ENCODE results near the gene NAV3.
A peak's percentile ranks its signal among the peaks of the same experiment; 100 is the strongest.

Gene NAV3

DNA sequence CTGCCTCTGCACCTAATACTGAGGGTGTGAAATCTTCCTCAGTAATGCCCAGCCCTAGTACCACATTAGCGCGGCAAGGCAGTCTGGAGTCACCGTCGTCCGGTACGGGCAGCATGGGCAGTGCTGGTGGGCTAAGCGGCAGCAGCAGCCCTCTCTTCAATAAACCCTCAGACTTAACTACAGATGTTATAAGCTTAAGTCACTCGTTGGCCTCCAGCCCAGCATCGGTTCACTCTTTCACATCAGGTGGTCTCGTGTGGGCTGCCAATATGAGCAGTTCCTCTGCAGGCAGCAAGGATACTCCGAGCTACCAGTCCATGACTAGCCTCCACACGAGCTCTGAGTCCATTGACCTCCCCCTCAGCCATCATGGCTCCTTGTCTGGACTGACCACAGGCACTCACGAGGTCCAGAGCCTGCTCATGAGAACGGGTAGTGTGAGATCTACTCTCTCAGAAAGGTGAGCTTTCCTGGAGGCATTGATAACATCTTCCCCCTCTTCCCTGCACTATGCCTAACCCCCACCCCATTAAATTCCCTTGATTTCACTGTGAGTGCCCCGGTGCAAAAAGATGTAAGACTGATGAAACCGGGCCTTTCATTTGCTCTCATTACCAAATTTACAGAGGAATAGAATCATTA is 291.4 kb downstream of the NAV3 start:
- DNase-seq: peak; percentile 29

DNA sequence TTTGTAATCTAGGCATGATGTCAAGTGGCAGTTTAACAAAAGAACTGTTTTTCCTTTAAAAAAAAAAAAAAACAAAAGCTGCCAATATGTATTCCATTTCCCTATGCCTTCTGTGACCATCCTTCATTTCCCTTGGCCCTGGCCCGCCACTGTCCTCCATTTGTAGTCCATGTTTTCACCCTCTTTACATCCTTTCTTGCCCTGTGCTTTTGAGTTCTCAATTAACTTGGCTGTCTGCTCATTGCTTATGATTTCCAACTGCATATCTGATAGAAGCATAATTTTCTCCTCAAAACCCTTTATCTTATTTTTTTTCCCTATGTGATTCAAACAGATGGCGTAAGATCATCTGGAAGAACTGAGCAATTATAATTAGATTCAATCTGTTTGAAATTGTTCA is 297.5 kb downstream of the NAV3 start:
- DNase-seq: no peak

DNA sequence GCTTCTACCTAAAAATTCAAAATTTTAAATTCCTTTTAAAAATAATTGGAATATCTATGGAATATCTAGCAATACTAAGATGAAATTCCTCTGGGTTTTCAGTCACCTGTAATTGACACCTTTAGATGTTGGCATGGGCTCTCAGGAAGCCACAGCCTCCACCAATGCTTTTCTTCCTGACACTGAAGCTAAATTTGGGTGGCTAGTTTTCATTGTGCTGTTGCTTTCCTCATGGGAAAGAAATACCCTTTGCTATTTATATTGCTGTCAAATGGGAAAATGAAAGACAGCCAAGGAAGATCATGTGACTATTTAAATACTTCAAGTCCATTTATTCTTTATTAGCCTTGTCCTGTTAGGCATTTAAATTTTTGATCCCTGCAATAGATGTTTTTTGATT is 313.0 kb downstream of the NAV3 start:
- no peak for DNase-seq

DNA sequence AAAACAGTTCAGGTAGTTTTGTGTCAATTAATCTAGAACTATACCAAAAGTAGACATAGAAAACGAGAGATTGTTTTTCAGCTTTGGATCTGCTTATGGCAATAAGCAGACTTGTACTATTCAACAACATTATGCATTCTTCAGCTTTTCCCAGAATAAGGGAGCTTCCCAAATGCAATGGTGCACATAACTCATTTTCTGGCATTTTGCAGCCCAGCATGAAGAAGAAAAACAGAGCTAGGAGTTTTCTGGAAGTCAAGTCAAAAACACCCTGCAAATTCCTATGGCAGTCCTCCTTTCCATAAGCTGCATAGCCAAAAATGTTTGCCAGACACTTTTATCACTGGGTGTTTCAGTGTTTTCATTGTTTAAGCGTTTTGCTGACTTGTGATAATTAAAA is 314.7 kb downstream of the NAV3 start:
- no peak for DNase-seq

DNA sequence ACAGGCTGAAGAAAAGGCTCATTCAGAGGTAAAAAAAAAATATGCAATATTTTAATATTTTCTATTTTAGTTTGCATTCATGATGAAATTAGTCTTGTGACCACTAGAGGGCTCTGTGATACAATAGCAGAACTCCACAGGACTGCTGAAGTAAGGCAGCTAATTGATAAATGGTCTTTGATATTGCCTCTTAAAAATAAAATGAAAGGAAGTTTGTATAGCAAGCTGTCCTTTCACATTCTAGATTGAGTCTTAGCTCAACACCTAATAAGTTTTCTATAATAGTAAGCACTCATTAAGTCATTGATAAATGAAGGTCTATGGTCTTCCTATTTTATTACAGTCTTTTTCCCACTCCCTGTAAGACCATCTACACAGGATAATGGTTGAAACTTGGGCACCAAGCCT is 315.7 kb downstream of the NAV3 start:
- DNase-seq: peak; percentile 42

DNA sequence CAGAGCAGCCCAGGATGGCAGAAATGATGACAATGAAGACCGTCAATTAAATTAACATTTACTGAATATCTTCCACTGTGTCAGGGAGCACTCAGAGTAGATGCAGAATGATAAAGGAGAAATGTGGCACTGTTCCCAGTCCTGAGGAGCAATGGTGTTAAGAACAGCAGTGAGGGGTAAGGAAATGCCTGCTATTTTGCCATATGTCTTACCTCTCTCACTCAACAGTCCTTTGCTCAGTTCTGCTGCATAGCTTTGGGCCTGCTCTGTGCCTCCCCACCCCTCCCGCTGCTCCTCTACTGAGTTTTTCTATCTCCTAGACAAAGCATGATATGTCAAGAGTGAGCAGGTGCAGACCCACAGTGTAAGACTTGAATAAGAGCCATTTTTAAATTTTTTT is 318.8 kb downstream of the NAV3 start:
- DNase-seq: peak; percentile 8

DNA sequence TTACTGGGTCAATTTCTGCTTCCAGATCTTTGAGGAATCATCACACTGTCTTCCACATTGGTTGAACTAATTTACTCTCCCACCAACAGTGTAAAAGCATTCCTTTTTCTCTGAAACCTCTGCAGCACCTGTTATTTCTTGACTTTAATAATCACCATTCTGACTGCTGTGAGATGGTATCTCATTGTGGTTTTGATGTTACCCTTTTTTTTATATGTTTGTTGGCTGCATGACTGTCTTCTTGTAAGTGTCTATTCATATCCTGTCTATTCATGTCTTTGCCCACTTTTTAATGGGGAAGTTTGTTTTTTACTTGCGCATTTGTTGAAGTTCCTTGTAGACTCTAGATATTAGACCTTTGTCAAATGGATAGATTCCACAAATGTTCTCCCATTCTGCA is 324.9 kb downstream of the NAV3 start:
- no peak for DNase-seq

DNA sequence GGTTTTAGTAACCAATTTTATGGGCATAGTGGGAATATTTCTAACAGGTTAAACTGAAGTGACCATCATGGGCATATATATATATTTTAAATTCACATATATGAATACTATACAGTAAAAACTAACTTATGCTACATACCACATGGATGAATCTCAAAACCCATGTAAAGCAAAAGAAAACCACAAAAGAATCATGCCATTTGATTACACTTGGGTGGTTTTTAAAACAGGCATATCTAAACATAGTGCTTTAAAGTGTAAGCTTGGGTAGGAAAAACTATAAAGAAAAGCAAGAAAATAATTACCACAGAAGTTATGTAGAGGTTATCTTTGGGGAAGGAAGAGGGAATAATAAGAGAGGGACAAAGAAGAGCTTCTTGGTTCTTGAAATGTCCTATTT is 326.1 kb downstream of the NAV3 start:
- peak; percentile 41 for DNase-seq

DNA sequence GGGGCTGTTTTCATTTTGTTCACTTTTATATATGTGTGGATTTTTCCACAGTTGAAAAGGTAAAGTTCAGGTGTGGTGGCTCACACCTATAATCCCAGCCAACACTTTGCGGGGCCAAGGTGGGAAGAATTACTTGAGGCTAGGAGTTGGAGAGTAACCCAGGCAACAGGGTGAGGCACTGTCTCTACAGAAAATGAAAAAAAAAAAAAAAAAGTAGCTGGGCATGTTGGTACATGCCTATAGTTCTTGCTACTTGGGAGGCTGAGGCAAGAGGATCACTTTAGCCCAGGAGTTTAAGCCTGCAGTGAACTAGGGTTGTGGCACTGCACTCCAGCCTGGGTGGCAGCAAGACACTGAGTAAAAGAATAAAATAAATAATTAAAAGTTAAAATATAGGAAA is 326.5 kb downstream of the NAV3 start:
- DNase-seq: peak; percentile 0

DNA sequence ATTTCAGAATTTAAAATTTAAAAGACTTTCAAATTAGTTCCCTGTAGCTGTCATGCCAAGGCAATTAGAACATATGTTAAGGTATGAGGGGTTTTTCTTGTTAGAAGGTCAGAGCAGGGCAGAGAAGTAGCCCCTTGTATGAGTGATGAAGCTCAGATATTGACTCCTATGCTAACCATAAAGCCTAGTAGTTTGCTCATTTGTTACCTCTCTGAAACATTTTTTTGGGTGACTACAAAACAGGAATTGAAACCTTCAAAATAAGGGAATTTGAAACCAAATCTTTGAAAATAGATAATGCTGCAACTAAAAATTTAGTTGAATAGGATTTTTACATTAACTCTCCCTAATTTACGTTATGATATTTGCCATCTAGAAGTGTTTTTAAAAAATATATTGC is 333.5 kb downstream of the NAV3 start:
- no peak for DNase-seq

DNA sequence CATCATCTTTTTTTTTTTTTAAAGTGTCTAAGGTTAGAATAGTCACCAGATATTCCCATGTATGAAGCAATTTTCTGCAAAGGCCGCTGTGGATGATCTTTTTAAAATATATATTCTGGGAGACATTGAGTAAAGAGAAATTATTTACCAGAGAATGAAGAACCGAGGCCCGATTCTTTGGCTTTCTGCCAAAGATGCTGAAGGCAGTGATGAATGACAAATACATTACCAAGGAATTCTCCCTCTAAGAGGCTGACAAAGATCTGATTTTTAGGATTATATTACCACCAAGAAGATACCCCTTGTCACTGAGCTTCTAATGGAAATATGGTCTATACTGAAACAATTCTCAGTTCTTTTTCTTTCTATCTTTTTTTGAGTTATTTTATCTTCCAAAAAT is 336.8 kb downstream of the NAV3 start:
- peak; percentile 12 for DNase-seq

DNA sequence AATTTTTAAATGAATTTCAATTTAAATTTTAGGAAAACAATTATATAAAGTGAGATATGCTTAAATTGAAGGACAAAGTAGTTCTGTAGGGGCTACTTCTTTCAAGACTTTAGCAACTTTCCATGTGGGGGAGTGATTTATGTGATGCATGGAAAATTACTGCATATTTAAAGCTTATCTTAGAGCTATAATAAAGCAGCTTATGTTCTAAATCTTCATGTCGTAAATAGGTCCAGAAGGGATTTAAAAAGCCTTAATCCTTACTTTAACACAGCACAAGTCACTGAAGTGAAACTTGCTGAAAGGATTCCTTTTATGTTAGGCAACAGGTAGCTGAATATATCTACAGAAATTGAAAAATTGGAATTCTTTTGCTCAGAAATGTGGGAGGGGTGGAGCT is 340.4 kb downstream of the NAV3 start:
- DNase-seq: no peak

DNA sequence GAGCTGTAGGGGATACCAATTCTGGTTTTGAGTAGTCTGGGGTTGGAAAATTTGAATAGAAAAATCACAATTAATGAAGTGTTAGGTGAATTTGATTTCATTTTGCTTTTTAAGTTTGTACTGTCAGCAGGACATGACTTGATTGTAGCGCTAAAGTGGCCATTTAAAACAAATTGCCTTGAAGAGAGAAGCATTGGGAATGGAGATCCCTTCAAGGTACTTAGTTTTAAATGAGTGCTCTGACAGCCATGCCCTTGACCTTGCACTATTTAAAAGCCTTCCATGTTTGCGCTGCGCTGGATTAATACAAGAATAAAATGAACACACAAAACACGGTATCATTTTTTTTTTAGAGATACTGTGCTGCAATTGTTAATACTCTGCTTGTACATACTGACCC is 345.9 kb downstream of the NAV3 start:
- no peak for DNase-seq

DNA sequence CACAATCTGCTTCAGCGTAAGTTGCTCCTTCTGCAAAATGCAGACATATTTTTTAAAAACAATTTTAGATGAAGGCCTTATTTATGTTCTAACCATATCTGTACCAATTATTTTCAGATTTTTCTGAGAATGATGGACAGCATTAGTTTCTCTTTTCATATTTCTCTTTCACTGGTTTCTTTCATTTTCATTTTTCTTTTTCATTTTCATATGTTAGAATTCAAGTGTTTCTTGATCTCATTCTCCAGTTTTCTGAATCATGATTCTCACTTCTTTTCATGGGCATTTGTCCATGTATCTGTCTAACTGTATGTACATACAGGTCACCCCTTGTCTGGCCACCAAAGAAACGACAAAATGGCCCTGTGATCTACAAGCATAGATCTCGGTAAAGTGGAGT is 346.6 kb downstream of the NAV3 start:
- no peak for DNase-seq

DNA sequence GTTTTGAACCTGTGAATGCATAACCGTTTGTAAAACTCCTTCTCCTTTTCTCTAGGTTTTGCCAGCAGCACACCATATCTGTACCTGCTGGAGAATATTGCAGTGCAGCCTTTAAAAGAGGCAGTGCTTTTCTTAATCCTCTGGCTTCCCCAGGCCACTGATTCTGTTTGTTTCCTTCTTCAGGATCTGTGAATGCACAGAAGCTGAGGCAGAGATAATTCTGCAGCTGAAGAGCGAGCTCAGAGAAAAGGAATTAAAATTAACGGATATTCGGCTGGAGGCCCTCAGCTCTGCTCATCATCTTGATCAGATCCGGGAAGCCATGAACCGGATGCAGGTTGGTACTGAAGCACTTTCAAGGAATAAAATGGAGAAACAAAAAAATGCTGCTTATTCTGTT is 348.7 kb downstream of the NAV3 start:
- no peak for DNase-seq

DNA sequence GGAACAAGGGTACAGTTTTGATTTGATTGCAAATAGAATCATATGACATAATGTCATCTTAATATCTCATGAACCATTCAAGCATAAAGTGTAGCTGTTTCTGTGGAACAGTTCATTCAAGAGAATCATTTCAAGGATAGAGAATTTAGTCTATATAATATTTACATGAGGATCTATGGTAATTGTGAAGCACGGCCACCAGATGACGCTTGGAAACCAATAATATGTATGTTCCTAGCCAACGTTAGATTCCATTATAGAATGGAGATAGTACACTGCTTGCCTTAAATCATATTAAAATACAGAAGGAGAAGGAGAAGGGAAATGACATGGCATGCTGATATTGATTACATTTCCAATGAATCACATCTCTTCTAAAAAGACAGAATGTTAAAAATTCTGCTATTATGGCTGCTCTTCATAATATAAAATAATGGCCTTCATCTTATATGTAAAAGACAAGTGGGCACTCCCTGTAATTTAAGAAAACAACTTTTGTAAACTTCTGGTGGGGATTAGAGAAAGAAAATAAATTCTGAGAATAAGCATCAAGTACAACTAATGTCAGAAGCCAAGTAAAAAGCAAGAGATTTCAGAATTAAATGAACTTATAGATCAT is 351.0 kb downstream of the NAV3 start:
- peak; percentile 38 for DNase-seq

DNA sequence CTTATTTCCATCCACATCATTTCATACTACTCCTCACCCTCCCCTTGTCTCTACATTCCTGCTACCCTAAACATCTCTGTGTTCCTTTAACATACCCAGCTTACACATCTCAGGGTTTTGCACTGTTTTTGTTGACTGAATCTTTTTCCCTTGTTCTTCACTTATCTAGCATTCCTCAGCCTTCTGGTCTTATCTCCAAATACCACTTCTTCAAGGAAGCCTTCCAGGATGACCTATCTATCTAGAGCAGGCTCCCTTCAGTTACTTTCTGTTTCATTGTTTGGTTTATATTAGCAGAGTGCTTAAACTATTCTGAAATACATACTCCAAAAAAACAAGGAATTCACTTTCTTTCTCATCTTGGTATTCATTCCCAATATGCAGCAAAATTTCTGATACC is 353.1 kb downstream of the NAV3 start:
- no peak for DNase-seq

DNA sequence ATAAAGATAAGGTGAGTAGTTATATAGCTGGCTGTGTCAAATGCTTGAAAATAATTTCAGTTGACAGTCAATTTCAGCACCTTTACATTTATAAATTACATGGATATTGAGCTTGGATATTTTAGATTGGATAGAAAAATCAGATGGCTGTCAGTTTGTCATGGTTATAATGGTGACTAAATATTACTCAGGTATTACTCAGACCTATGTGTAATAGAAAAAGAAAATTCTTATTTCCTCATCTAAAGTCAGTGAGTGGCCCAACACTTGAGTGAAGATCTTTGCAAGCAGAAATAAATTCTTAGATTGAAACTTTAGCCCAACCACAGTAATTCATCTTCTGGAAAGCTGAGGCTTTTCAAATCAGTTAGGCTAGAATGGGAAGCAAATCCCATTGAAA is 354.4 kb downstream of the NAV3 start:
- DNase-seq: peak; percentile 62

DNA sequence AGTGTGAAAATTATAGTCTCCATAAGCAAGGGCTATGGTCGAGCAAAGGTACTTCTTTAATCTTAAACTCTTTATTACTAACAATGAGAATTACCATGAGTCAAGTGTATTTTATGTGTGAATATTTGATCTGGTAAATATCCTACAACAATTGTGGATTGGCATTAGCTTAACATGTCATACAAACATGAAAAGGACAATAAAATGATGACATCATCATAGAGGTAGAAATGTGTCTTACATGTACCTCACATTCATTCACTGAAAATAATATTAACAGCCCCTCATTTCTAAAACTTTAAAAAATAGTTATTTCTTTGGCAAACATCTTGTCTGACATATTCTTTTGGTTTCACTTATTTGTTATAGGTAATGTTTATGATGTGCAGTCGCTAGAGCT is 355.0 kb downstream of the NAV3 start:
- DNase-seq: no peak

DNA sequence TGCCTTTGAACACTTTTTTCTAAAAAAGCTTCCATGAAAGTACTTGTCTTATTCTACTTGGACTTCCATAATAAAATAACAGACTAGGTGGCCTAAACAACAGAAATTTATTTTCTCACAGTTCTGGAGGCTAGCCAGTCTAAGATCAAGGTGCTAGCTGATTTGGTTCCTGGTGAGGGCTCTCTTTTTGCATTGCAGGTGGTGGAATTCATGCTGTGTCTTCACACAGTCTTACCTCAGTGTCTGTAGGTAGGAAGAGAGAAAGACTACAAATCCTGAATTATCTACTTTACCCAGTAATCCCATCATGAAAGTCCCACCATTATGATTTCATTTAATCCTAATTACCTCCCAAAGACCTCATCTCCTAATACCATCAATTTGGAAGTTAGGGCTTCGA is 356.0 kb downstream of the NAV3 start:
- DNase-seq: no peak

DNA sequence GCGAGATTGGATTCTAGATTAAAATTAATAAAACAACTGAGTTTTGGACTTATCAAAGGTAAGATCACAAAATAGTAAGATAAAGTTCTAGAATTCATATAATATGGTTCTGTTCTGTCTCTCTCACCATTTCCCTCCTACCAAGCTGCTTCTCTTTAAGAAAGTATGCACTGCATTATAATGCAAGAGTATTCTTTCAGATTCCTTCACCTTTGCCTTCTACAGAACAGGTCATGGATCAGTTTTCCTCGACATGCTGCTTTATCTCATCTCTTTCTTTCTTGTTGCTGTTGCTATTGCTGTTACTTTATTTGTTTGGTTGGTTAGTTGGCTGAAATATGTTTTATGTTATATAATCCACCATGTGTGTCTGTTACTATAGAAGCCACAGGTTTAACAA is 357.0 kb downstream of the NAV3 start:
- DNase-seq: no peak

DNA sequence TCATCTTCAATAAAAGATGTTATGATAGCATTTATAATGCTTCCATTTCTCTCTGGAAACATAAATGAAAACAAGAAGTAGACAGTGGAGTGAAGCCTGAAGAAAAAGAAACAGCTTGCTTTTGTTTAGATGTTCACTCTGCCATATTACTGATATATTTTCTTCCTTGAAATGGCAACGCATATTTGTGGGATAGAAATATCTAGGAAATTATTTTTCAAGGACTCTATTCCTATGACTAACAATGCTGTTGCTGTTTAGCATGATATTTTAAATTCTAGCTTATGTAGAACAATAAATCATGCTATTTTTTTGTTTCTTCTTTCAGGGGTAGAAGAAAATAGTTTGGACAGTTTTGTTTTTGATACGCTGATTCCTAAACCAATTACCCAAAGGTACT is 359.0 kb downstream of the NAV3 start:
- DNase-seq: peak; percentile 50

DNA sequence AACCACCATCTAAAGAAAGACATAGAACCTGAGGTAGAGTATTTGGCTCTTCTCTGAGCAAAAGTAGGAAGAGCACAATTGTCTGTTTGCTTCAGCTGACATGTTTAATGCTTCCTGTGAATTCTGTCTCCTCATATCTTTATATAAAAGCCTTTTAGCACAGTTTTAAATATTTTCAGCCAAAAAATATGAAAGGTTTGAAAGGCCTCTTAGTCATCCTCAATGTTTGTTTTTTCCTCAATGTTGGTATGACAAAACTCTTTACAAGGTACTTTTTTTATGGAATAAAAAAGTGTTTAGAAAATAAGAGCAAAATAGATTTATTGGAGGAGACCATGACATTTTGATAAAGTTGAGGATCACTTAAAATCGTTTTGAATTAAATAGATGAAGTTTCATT is 360.9 kb downstream of the NAV3 start:
- no peak for DNase-seq

DNA sequence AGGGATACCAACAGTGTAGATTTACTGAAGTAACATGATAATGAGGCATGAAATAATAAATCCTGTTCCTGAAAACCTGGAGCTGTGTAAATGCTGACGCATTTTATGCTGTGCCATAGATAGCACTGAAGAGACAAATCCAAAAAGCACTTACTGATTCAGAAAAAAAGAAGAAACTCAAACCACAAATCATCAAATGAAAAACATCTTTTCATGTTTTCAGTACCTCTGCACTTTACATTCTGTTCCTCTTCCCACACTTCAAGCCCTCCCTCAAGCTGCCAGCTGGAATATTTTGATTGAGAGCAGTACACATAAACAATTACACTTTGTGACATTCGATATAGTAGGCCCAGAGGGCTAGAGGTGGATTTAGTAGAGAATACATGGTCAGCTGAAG is 362.3 kb downstream of the NAV3 start:
- DNase-seq: peak; percentile 69

DNA sequence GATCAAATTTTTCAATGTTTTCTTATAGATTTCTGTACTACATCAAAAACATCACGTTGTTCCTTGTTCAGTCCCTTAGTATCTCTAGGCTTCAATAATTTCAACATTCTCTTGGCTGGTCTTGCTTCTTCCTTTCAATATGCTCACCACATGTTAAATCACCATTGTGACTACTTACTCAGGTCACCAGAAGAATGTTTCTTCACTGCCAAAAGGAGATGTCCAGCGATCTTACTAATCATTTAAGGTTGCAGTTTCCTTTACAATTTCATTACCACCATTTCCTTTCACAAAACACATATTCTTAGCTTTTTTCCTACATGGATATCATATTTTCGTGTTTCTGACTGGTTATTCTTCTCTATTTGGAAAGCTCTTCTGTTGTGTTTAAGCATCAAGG is 363.8 kb downstream of the NAV3 start:
- DNase-seq: peak; percentile 95

Data from fibroblast of skin of abdomen (primary cell).